GM13976 (cell line): Measurements from ENCODE around the gene ATMIN.

Source experiments
- DNase-seq: peaks from one replicate; pipeline ENCODE4 v3.0.0; 2012; ENCODE audit warnings: low spot score
- in situ Hi-C: fragments of 300-500 bp; cut with MboI; formaldehyde crosslinking; loops from one replicate; pipeline ENCODE4 v1.12.0; 2022; ENCODE audit warnings: low sequenced_read_pairs, mixed read lengths, inconsistent platforms; ENCODE audit not compliant: unreplicated experiment
- TF ChIP-seq, protein P1 (sequence below): IDR thresholded peaks from 2 replicates; pipeline ENCODE4 v1.5.1; 2012; ENCODE audit warnings: borderline replicate concordance, mild to moderate bottlenecking; ENCODE audit not compliant: insufficient read depth; ENCODE audit errors: extremely low read depth, missing control alignments, control extremely low read depth

The ATMIN gene

GRCh38 chr16:81040131-81040530 lies 4.5 kb downstream of the ATMIN start:
- TF ChIP-seq, protein P1, sequence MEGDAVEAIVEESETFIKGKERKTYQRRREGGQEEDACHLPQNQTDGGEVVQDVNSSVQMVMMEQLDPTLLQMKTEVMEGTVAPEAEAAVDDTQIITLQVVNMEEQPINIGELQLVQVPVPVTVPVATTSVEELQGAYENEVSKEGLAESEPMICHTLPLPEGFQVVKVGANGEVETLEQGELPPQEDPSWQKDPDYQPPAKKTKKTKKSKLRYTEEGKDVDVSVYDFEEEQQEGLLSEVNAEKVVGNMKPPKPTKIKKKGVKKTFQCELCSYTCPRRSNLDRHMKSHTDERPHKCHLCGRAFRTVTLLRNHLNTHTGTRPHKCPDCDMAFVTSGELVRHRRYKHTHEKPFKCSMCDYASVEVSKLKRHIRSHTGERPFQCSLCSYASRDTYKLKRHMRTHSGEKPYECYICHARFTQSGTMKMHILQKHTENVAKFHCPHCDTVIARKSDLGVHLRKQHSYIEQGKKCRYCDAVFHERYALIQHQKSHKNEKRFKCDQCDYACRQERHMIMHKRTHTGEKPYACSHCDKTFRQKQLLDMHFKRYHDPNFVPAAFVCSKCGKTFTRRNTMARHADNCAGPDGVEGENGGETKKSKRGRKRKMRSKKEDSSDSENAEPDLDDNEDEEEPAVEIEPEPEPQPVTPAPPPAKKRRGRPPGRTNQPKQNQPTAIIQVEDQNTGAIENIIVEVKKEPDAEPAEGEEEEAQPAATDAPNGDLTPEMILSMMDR: no peak
- DNase-seq: no peak
- in situ Hi-C loops: no loop called here

- in situ Hi-C loops: no loop called here
- DNase-seq: no peak
- TF ChIP-seq, protein P1: no peak
Observed at GRCh38 chr16:81040842-81041241, 5.2 kb downstream of the ATMIN start.

DNA sequence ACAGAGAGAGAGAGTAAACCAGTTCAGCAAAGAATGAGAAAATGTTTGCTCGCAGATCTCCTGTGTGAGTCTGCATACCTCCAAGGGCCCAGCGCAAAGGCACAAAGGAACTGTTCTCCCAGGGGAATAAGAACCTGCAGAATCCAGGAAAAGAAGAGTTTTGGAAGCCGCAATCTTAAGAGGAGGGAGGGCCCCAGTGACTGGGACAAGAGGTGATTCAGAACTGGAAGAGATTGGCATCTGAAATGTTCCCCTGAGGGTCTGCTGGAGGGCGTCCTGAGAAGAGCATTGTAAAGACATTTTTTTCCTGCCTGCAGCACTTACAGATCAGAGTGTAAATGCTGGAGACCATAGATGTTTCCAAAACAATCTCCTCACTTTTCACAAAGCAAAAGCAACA lies 6.1 kb downstream of the ATMIN start:
- in situ Hi-C loops: no loop called here
- no peak for DNase-seq
- TF ChIP-seq, protein P1: no peak

GRCh38 chr16:81042821-81043220 lies 7.2 kb downstream of the ATMIN start:
- in situ Hi-C loops: no loop called here
- DNase-seq: no peak

GRCh38 chr16:81053761-81054160 lies 18.1 kb downstream of the ATMIN start:
- TF ChIP-seq, protein P1: no peak
- in situ Hi-C loops: no loop called here
- DNase-seq: no peak

More at GRCh38 chr16:81042821-81043220, 7.2 kb downstream of the ATMIN start:
- TF ChIP-seq, protein P1: no peak

- DNase-seq: no peak
- TF ChIP-seq, protein P1: no peak
- in situ Hi-C loops: no loop called here
Observed at GRCh38 chr16:81060576-81061306, 25.1 kb downstream of the ATMIN start.
